ENCODE data around the gene INS.
"Not testable (repeated sequence)": the region's sequence is repeated elsewhere in the genome, so short reads cannot be mapped to it uniquely, and the experiment has no call there.

The INS gene

GRCh38 chr11:2131371-2132236, 29.4 kb downstream of the INS start:
- no peak for DNase-seq

GRCh38 chr11:2130881-2131352, 30.1 kb downstream of the INS start:
- no peak for DNase-seq

- no peak for DNase-seq
Observed at GRCh38 chr11:2129699-2130366, 31.2 kb downstream of the INS start.

- DNase-seq = no peak
Observed at GRCh38 chr11:2129308-2129698, 31.7 kb downstream of the INS start.

GRCh38 chr11:2128511-2129307, 32.3 kb downstream of the INS start:
- DNase-seq = no peak

- no peak for DNase-seq
Observed at GRCh38 chr11:2128130-2128510, 32.9 kb downstream of the INS start.

- no peak for DNase-seq
Observed at GRCh38 chr11:2127482-2128129, 33.4 kb downstream of the INS start.

- DNase-seq = no peak
Observed at GRCh38 chr11:2126520-2127085, 34.4 kb downstream of the INS start.

- not testable (repeated sequence) for DNase-seq
Observed at GRCh38 chr11:2124736-2125484, 36.1 kb downstream of the INS start.

GRCh38 chr11:2123628-2123960, 37.4 kb downstream of the INS start:
- DNase-seq = no peak

- no peak for DNase-seq
Observed at GRCh38 chr11:2122907-2123627, 37.9 kb downstream of the INS start.

- DNase-seq = no peak
Observed at GRCh38 chr11:2122222-2122906, 38.6 kb downstream of the INS start.

- no peak for DNase-seq
Observed at GRCh38 chr11:2121227-2122130, 39.5 kb downstream of the INS start.

- no peak for DNase-seq
Observed at GRCh38 chr11:2120359-2121100, 40.5 kb downstream of the INS start.

GRCh38 chr11:2118677-2119076, 42.3 kb downstream of the INS start:
- DNase-seq = no peak

- no peak for DNase-seq
Observed at GRCh38 chr11:2116680-2117079, 44.3 kb downstream of the INS start.

- no peak for DNase-seq
Observed at GRCh38 chr11:2115308-2115707, 45.7 kb downstream of the INS start.

- no peak for DNase-seq
Observed at GRCh38 chr11:2114430-2115241, 46.4 kb downstream of the INS start.
